GM08714 (cell line): Measurements from ENCODE around the gene YIPF3.

Source experiments
- H3K4me3 ChIP-seq: fragments of 200-500 bp; sonication (Bioruptor generic); 2 replicates; pipeline ENCODE4 v1.5.1; 2014; ENCODE audit warnings: mild to moderate bottlenecking, low read length, inconsistent platforms
- ZNF274 ChIP-seq: IDR thresholded peaks from 2 replicates; pipeline ENCODE4 v1.6.1; 2012; ENCODE audit warnings: mild to moderate bottlenecking, low read depth, low read length

Gene YIPF3

DNA sequence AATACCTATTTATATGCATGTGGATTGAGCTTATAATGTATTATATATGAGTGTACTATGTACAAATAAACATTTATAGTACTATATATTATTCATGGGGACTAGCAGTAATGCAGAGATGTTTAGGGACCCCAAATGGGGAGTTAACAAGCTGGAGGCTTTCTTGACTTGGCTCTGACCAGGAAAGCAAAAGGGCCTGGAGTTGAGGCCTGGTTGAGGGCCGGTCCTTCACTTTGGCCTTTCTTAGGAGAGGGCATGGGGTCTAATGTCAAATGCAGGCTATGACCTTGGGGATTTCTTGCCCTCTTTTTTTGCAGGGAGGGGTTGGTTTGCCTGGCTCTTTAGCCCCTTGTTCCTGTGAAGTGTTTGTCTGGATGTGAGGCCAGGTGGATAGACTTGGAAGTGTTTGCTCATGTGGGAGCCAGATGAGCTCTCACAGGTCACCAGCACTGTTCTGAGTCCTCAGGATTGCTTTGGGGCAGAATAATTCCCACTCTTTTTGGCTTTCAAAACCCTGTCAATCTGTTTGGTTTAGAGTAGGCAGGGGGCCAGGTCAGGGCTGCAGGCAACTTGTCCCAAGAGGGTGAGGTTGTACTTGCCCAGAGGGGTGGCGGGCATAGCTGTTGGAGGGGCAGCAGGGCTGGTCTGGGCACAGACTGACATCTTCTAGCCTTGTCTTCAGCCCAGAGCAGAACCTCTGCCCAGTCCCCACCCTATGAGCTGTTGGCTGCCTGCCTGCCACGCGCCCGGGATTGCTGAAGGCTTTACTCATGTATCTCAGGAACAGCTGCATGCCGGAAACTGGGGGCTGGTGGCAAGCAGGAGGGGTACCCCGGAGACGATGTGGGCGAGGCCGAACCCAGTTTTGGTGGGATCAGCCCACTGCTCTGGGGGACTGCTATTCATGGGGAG, 24.7 kb downstream of the YIPF3 start:
- TF ChIP-seq ZNF274: no peak
- no peak overlapping the region for H3K4me3 ChIP-seq

DNA sequence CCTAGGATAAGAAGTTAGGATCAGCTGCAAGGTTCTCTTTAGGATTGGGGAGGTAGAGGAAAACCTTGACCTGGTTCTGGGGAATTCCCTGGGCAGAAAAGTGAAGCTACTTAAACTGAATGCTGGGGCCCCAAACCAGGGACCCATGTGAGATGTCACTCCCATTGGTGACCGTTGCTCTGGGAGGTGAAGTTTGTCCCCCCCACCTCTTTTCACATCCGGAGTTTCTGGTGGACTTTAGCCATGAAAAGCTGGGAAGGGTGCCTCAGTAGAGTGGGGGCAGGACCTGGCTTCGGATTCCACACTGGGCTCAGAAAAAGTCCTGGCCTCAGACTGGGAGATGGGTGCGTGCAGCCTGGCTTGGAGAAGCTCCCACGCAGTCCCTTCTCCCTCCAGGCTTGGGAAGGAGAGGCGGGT, 26.2 kb downstream of the YIPF3 start:
- no peak overlapping the region for H3K4me3 ChIP-seq
- TF ChIP-seq ZNF274: no peak

DNA sequence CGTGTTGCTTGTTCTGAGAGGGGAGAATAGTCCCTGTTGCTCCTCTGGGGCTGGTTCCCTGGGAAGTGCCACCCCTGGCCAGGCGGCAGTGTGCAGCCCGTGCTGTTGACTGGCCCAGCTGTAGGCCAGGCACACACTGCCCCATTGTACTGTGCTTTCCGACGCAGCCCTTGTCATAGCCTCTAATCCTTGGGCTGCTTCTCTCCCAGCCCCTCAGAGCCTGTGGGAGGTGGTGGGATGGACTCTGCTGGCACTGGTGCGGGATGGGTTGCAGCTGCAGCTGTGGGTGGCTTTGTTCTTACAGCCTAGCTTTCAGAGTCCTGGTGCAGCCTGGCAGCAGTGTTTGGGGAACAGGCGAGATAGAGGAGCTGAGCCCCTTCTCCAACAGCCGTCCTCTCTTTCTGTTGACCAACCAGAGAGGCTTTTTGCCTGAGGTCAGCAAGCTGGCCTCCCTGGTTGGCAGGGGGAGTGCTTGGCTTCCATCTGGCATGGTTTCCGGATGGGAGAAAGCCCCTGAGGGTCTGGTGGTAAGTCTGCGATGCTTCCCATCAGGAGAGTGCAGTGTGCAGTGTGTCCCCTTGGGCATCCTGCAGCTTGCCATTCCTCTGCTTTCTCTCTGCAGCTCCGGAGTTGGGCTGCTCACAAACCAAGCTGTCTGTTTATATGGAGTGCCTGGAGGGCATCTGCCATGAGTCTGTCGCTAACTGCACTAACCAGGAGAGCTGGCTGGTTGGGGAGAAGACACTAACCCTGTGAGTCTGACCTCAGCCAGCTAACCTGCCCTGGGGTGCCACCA, 27.3 kb downstream of the YIPF3 start:
- TF ChIP-seq ZNF274: no peak
- no peak overlapping the region for H3K4me3 ChIP-seq

DNA sequence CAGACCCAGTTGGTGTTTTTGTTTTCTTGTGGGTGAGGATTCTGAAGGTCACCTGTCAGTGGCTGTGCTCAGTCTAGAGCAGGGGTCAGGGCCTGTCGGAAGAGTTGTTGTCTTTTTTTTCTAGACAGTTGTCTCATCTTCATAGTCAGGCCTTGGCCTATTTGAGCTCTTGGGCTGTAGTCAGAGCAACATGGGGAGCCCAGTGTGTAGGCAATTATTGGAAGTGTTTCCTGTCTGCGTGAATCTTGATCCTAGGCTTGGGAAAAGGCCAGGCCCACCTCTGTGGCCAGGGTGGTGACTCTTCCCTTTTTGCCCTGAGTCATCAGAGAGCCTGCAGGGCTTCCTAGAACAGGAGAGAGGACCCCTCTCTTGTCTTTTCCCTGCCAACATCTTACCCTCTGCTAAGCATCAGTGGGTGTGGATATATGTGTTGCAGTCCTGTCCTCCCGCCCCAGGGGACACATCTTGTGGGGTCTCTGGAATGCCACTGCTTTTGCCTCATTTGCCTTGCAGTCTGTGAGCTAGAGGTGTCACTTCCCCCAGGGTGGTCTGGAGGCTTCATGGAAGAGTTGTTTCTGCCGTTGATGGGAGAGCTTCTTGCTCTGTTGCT, 28.0 kb downstream of the YIPF3 start:
- TF ChIP-seq ZNF274: no peak
- no peak overlapping the region for H3K4me3 ChIP-seq

DNA sequence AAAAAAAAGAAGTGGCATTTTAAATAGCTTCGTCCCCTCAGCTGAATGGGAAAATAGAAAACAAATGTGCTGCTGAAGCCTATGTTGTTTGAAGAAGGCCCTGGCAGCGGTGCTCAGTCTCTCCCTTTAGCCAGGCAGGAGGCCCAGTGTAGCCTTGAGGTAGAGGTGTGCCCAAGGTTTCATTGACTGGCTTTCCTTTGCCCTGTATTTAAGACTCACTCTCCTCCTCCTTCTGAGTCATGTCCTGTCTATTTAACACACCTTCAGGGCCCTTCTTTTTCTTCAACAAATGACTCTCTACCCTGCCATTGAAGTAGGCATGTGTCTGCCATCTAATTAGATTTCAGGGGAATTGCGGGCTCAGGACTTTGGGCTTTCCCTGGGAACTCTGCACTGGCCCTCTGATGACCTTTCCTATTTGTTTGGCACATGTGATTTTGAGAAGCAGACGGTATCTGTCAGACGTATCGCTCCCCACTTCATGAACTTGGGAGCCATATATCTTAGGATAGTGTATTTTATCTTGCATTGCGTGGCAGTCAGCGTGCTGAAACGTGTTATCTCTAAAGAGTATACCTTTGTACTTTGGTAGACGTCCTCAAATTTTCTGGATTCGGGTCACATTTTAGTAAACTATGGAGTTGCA, 35.0 kb downstream of the YIPF3 start:
- H3K4me3 ChIP-seq: no peak overlapping the region
- no peak for TF ChIP-seq ZNF274

DNA sequence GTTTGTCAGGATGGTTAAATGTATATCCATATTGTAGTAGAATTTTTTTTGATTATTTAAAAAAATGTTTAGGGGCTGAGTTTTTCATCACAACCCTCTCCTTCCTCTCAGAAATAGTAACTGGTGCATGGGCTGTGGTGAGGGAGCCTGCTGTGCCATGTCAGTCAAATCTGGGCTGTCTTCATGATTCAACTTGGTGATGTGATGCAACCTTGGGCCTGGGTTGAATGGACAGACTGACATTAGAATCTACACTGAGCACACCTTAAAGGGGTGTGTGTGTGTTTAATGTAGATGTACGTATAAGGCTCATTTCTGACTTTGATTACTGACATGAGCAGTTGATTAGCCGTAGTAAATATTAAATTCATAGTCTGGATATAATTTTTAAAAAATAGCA, 35.7 kb downstream of the YIPF3 start:
- TF ChIP-seq ZNF274: no peak
- no peak overlapping the region for H3K4me3 ChIP-seq

DNA sequence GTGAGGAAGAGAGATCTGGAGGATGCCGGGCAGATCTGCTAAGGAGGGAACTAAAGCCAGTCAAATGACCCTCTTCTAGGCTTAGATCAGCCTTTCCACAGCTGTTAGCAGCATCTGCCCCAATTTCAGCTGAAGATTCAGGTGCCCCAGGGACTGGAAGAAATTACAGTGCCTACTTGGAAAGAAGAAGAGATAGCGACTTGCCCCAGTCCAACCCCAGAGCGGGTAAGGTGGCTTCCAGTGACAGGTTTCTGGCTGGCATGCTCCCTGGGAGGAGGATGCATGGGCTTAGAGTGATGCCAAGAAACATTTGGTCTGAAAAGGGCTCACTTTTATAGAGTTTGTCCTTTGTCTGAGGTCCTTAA, 38.7 kb downstream of the YIPF3 start:
- peak overlapping the region; percentile 87 for H3K4me3 ChIP-seq
- TF ChIP-seq ZNF274: no peak

DNA sequence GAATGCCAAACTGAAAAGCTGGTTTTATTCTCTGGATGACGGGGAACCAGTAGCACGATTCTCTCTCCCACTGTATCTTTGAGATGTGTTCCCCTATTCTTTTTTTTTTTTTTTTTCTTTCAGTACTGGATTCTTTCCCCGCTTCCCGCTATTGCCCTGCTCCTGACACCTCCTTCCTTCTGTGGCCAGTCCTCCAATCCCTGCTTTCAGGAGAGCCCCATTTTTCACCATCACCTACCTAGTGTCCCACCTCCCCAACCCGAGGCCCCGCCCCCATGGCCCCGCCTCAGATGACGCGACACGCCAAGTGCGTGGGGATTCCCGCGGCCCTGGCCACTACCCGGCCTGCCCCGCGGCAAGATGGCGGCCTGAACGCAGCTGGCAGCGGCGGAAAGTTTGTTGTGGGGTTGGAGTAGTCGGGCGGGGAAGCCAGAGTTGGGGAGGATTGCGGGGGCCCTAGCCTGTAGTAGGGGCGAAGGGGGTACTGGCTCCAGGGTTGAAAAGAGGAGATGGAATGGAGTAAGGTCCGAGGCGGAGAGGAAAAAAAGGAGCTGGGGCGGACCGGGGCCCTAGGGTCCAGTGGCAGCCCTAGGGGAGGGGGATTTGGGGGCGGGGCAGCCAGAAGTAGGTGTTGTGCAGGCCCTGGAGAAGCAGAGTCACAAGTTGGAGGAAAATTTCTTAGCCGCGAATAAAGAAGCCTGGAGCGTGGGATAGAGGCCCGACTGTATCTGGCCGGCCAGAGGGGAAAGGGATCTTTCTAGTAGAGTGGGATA, 39.3 kb downstream of the YIPF3 start, which contains the start of gene TJAP1:
Gene TJAP1 (plus strand): TSS at position 336 of the 773 bp plus-strand sequence. CDS start 21,432 bp downstream, outside the sequence.
- H3K4me3 ChIP-seq: peak within 1 kb of the TSS; percentile 87
- no peak for TF ChIP-seq ZNF274

DNA sequence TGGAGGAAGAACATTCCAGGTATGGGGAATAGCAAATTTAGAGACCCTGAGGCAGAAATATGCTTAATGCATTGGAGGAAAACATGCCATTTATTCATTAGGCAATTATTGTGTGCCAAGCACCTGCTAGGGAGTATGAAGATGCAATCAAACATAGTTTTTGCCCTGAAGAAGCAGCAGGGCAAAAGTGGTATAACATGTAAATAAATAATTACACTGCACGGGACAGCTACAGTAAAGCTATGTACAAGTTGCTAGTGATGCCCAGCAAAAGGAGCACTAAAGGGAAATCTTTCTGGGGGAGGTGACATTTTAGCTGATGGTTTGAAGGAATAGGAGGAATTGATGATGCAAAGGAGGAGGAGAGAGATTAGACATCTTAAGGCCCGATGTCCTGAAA, 40.0 kb downstream of the YIPF3 start:
- peak overlapping the region; percentile 87 for H3K4me3 ChIP-seq
- TF ChIP-seq ZNF274: no peak

DNA sequence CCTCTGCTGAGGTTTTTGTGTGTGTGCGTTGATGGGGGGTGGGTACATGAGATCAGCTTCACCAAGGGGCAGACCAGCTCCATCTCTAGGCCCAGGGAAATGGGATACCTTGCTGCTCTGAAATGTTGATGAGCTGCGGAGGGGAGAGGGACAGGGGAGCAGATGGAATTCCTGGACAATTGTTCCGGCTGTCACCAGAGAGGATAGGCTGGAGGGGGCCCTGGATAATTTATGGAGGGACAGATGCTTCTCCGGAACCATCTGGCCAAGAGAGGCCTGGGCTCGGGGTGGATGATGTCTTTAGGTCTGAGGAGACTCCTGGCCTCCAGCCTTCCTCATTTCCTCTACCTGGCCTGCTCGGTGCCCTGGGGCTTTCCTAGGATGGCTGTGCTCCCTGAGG, 41.2 kb downstream of the YIPF3 start:
- TF ChIP-seq ZNF274: no peak
- H3K4me3 ChIP-seq: no peak overlapping the region

DNA sequence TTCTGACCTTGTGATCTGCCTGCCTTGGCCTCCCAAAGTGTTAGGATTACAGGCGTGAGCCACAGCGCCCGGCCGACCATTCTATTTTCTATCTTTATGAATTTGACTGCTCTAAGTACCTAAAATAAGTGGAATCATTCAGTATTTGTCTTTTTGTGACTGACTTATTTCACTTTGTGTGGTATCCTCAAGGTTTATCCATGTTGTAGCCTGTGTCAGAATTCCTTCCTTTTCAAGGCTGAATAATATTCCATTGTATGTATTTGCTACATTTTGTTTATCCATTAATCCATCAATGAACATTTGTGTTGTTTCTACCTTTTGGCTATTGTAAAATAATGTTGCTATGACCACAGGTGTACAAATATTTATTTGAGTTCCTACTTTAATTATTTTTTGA, 44.2 kb downstream of the YIPF3 start:
- no peak for TF ChIP-seq ZNF274
- H3K4me3 ChIP-seq: no peak overlapping the region

DNA sequence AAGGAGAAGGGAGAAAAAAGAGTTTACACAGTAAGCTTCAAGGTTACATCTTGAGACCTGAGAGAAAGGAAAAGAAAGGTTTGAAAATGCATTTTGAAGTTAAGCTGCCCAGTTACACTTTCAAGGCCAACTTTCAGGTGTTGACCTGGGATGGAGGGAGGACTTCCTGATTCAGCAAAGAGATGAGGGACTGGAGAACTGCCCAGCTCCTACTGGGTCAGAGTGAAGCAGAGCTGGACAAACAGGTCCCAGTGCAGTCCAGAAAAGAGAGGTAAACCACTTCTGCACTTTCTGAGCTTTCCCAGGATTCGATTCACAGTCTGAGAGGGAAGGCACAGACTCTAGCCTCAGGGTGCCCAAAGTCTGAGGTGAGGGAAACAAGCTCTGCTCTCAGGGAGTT, 45.3 kb downstream of the YIPF3 start:
- no peak overlapping the region for H3K4me3 ChIP-seq
- TF ChIP-seq ZNF274: no peak

DNA sequence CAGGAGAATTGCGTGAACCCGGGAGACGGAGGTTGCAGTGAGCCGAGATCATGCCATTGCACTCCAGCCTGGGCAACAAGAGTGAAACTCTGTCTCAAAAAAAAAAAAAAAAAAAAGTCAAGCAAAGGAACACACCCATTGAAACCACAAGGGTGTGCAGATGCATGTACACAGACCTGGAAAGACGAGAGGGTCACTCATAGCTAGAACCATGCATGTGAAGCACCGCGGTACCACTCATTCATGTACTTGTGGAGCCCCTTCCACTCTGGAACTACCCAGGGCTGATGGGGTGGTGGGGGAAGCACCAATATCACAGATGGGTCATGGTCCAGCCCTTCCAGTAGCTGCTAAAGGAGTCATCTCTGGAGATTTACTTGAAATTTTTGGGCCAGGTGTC, 46.8 kb downstream of the YIPF3 start:
- H3K4me3 ChIP-seq: no peak overlapping the region
- no peak for TF ChIP-seq ZNF274
